Measurements from ENCODE around the gene DCST2. TPM values are rescaled to one million over a fixed set of nuclear protein-coding genes. Genes with fewer than 3 reads are reported as not detected.

Gene DCST2
- total RNA-seq, 4 donors from 2014 or later: 0.33 to 4.2 (median 0.50) TPM; not detected in 1

DNA sequence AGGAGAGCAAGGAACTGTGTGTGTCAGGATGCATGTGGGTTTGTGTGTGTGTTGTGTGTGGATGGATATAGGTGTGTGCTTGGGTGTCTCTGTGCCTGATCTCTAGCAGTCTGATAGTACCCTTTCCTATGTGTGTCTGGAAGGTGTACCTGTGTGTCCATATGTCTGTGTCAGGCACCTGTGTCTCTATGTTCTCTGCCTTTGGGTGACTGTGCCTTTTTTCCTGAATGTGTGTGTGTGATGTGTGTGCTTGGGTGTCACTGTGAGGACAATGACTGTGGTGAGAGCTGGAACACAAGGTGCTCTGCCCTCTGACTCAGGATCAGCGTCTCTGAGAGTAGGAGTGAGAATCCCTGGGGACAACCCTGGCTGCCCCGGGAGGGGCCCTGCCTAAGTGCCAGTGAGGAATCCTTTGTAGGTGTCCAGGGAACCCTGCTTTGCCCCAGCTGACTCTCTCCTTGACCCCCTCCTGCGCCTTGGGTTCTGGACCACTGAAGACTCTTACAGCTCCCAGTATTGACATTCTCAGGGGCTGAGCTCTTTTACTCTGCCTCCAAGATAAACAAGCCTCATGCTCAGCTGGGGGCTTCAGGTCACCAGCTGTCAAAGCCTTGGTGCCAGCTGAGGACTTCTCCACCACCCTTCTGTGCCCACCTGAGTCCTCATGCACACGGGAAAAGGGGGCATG, 44.3 kb upstream of the DCST2 start:
- intact Hi-C loops (cut with DNase I): no loop called here
- WGBS, 2 donors: 64% methylated on average over 4 of the region's 4 CpGs

DNA sequence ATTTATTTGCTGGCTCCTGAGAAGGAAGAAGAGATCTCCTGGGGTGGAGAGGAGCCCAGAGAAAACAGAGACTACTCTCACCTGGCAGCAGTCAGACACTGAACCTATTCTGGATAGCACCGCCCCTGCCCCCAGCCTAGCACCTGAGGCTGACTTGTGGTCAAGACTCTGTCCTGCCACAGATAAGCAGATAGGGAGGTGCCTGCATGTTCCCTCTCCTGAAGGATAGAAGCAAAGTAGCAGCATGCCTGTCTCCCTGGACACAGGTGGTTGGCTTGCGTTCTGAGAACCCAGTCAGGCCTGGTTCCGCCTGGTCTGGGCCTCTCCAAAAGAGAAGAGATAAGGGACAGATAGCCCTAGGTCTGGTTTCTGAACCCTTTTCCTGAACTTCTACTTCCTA, 43.8 kb upstream of the DCST2 start:
- no peak for TF ChIP-seq POLR2A (IDR thresholded peaks at IDR 0.05)
- TF ChIP-seq, protein P1, sequence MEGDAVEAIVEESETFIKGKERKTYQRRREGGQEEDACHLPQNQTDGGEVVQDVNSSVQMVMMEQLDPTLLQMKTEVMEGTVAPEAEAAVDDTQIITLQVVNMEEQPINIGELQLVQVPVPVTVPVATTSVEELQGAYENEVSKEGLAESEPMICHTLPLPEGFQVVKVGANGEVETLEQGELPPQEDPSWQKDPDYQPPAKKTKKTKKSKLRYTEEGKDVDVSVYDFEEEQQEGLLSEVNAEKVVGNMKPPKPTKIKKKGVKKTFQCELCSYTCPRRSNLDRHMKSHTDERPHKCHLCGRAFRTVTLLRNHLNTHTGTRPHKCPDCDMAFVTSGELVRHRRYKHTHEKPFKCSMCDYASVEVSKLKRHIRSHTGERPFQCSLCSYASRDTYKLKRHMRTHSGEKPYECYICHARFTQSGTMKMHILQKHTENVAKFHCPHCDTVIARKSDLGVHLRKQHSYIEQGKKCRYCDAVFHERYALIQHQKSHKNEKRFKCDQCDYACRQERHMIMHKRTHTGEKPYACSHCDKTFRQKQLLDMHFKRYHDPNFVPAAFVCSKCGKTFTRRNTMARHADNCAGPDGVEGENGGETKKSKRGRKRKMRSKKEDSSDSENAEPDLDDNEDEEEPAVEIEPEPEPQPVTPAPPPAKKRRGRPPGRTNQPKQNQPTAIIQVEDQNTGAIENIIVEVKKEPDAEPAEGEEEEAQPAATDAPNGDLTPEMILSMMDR (IDR thresholded peaks at IDR 0.05): no peak
- H3K9me3 ChIP-seq: no peaks in the 10 kb centered on the region
- intact Hi-C loops (cut with DNase I): no loop called here
- WGBS, 2 donors: 96 to 100% methylated on average over 3 of the region's 3 CpGs
- no peak overlapping the region for H3K4me3 ChIP-seq (replicated peaks in 1 of 3)
- H3K36me3 ChIP-seq: no peaks in the 10 kb centered on the region
- DNase-seq: no peak
- H3K27me3 ChIP-seq: peaks cover 29% of the 10 kb centered on the region
- peaks cover 34 to 42% of the 10 kb centered on the region in 2 donors for H3K4me1 ChIP-seq
- H3K27ac ChIP-seq: no peak overlapping the region

More for the DNA sequence above, 44.3 kb upstream of the DCST2 start:
- Histone ChIP-seq H3K4me3 (replicated peaks in 1 of 3) (no peak overlapping the region), H3K9me3 (no peaks in the 10 kb centered on the region), H3K36me3 (no peaks in the 10 kb centered on the region), H3K4me1 (peaks cover 39 to 47% of the 10 kb centered on the region in 2 donors), H3K27me3 (peaks cover 34% of the 10 kb centered on the region), H3K27ac (no peak overlapping the region)
- TF ChIP-seq POLR2A (IDR thresholded peaks at IDR 0.05): no peak
- TF ChIP-seq, protein P1 (IDR thresholded peaks at IDR 0.05): no peak
- no peak for DNase-seq

DNA sequence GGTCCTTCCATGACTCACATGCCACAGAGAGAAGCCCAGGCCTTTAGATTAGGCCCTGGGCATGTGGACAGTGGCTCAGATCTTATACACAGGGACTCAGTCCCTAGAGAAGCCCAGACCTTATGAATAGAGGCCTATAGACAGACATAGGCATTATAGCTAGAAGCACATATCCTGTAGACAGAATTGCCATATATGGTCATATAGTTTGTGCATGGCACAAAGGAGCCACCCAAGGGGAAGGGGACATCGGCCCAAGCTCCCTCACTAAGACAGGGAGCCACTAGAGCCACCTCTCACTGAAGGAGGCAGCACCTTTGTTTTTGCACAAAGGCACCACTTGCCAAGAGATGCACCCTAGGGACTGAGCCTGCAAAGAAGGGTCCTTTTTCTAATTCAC, 42.8 kb upstream of the DCST2 start:
- Histone ChIP-seq H3K4me3 (replicated peaks in 1 of 3) (no peak overlapping the region), H3K4me1 (peaks cover 26 to 33% of the 10 kb centered on the region in 2 donors), H3K36me3 (no peaks in the 10 kb centered on the region), H3K27ac (no peak overlapping the region), H3K9me3 (no peaks in the 10 kb centered on the region), H3K27me3 (peaks cover 19% of the 10 kb centered on the region)
- no peak for DNase-seq
- TF ChIP-seq, protein P1 (IDR thresholded peaks at IDR 0.05): no peak
- no peak for TF ChIP-seq POLR2A (IDR thresholded peaks at IDR 0.05)
- intact Hi-C loops (cut with DNase I): no loop called here
- 75 to 78% methylated on average over 1 of the region's 1 CpG for WGBS, 2 donors

DNA sequence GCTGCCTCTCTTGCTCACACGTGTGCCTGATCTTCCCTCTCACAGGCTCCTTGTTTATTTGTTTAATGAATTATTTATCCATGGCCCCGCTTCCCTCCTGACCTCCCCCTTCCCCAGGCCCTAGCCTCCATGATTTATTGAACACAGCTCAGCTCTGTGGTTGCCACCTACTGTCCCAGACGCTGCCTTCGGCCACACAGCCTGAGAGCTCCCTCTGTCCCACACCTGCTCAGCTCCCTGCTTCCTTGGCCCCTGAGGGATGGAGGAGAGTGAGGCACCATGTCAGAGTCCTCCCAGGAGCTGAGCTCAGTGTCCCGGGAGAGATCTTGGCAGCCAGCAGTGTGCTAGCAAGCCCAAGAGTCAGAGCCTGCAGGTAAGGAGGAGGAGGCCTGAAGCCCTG, 42.0 kb upstream of the DCST2 start:
- H3K4me1 ChIP-seq: peaks cover 21 to 33% of the 10 kb centered on the region in 2 donors
- intact Hi-C loops (cut with DNase I): no loop called here
- 70 to 76% methylated on average over 5 of the region's 5 CpGs for WGBS, 2 donors
- H3K27ac ChIP-seq: no peak overlapping the region
- peaks cover 10% of the 10 kb centered on the region for H3K27me3 ChIP-seq
- no peaks in the 10 kb centered on the region for H3K36me3 ChIP-seq
- TF ChIP-seq, protein P1 (IDR thresholded peaks at IDR 0.05): no peak
- TF ChIP-seq POLR2A (IDR thresholded peaks at IDR 0.05): no peak
- H3K4me3 ChIP-seq (replicated peaks in 1 of 3): no peak overlapping the region
- DNase-seq: no peak
- no peaks in the 10 kb centered on the region for H3K9me3 ChIP-seq

DNA sequence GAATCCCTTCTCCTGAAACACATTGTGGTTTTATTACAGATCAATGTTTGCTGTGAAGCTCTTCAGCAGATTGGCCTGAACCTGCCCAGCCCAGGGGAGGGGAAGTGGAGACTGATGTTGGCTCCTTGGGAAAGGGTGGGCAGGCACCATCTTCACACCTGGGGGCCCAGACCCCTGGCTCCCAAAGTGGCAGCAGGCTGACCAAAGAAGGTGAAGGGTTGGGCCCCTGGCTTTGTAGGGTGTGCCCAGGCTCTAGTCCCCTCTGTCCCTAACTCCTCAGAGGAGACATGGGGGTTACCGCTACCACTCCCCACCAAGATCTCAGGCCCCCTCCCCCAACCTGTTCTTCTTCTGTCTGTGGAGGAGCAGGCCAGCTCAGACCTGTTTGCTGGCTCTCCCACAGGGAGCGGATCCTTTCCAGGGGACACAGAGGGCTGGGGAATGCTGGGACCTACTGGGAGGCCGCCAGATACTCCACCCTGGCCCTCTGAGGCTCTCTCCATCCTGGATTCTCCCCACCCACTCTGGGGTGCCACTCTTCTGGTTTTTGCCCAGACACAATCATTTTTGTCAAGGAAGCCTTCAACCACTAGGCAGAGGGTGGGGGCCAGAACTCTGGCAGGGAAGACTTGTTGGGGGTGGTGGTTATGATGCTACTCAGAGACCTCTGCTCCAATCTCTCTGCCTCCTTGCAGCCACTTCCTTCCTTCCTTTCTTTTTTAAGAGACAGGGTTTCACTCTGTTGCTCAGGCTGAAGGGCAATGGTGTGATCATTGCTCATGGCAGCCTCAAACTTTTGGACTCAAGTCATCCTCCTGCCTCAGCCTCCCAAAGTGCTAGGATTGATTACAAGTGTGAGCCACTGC, 40.0 kb upstream of the DCST2 start:
- no peaks in the 10 kb centered on the region for H3K27me3 ChIP-seq
- no peaks in the 10 kb centered on the region for H3K36me3 ChIP-seq
- 100% methylated on average over 3 of the region's 3 CpGs; no CpG with 5 or more reads in 1 of the 2 donors for WGBS, 2 donors
- DNase-seq: no peak
- no peak for TF ChIP-seq POLR2A (IDR thresholded peaks at IDR 0.05)
- TF ChIP-seq, protein P1 (IDR thresholded peaks at IDR 0.05): no peak
- no peak overlapping the region for H3K4me3 ChIP-seq (replicated peaks in 1 of 3)
- H3K4me1 ChIP-seq: peaks cover 6 to 20% of the 10 kb centered on the region in 2 donors
- no peaks in the 10 kb centered on the region for H3K9me3 ChIP-seq
- H3K27ac ChIP-seq: no peak overlapping the region
- intact Hi-C loops (cut with DNase I): no loop called here
